ENCODE results near the gene SLC32A1. TPM values are rescaled to one million over a fixed set of nuclear protein-coding genes. Genes with fewer than 3 reads are reported as not detected.

SLC32A1 gene
- total RNA-seq, 1 donor = not detected

DNA sequence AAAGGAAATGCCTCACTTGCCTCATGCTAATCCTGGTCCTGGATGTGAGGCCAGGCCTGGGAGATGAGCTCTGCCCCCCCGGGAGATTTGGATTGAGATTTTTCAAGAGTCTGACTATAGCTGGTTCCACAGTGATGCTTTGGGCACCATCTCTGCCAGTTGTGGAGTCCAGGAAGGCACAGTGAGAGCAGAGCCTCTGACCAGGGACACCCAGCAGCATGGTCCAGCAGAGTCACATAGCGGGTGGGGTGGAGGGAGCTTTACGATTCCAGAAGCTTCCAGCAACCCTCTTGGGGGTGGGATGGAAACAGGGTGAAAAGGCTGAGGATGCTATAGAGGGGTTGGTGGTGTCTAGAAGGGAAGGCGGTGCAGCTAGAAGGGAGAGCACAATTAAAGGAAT, 8.7 kb downstream of the SLC32A1 start:
- H3K4me3 ChIP-seq (ENCODE audit: low read depth, low read length) = no peak overlapping the region
- DNase-seq (ENCODE audit: low read depth) = no peak
- TF ChIP-seq CTCF (IDR thresholded peaks at IDR 0.05; ENCODE audit: insufficient read depth, low read depth, low read length) = no peak

DNA sequence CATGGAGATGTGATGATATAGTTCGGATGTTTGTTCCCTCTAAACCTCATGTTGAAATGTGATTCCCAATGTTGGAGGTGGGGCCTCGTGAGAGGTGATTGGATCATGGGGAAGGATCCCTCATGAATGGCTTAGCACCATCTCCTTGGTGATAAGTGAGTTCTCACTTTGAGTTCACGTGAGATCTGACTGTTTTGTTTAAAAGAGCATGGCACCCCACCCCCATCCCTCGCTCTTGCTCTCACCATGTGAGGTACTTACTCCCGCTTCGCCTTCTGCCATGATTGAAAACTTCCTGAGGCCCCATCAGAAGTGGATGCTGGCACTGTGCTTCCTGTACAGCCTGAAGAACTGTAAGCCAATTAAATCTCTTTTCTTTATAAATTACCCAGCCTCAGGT, 10.9 kb downstream of the SLC32A1 start:
- DNase-seq (ENCODE audit: low read depth) = no peak
- H3K4me3 ChIP-seq (ENCODE audit: low read depth, low read length) = no peak overlapping the region
- no peak for TF ChIP-seq CTCF (IDR thresholded peaks at IDR 0.05; ENCODE audit: insufficient read depth, low read depth, low read length)

DNA sequence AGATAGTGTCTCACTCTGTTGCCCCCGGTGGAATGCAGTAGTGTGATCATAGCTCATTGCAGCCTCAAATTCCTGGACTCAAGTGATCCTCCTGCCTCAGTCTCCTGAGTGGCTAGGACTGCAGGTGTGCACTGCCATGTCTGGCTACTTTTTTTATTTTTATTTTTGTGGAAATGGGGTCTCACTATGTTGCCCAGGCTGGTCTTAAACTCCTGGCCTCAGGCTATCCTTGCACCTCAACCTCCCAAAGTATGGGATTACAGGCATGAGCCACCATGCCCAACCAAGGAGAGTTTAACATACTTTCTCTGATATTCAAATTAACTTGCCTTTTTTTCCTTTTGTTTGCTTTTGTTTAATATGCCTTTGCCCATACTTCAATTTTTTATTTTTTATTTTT, 13.6 kb downstream of the SLC32A1 start:
- H3K4me3 ChIP-seq (ENCODE audit: low read depth, low read length) = no peak overlapping the region
- DNase-seq (ENCODE audit: low read depth) = no peak
- no peak for TF ChIP-seq CTCF (IDR thresholded peaks at IDR 0.05; ENCODE audit: insufficient read depth, low read depth, low read length)

DNA sequence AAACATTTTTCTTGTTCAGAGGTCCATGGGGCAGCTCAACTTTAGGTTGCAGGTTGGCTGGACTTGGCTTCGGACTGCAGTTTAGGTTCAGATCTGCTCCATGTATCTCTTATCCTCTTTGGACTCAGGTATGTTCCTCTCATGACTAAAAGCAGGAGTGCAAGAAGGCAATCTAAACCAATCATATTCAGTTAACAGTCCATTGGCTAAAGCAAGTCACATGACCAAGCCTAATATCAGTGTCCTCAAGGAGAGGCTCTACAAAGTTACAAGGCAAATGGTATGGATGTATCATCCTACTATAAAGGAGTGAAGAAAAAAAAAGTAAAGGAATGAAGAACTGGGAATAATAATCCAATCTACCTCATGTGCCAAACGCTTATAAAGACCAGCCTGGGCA, 21.5 kb downstream of the SLC32A1 start:
- TF ChIP-seq CTCF (IDR thresholded peaks at IDR 0.05; ENCODE audit: insufficient read depth, low read depth, low read length) = no peak
- H3K4me3 ChIP-seq (ENCODE audit: low read depth, low read length) = no peak overlapping the region
- no peak for DNase-seq (ENCODE audit: low read depth)

DNA sequence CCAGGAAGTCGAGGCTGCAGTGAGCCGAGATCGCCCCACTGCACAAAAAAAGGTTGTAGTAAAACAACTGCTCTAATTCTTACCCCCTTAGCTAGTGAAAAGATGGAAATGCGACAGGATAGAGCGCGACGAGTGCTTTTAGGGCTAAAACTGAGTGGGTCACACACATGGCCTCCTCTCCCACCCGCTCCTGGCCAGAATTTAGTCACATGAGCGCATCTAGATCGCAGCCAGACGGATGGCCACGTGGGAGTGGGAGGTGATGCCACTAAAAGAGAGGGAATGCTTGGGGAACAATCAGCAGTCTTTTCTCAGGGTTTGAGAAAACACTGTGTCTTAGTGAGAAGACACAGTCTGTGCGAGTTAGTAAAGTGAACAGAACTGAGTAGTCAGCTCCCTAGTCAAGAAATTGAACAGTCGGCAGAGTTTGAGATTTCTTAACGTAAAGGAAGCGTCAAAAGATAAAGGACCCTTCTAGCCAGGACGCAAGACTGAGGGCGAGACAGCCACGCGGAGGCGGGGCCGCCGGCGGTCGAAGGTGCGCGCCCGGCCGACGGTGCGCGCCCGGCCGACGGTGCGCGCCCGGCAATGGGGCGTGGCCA, 23.3 kb downstream of the SLC32A1 start:
- H3K4me3 ChIP-seq (ENCODE audit: low read depth, low read length) = peak overlapping the region; percentile 46
- TF ChIP-seq CTCF (IDR thresholded peaks at IDR 0.05; ENCODE audit: insufficient read depth, low read depth, low read length) = no peak
- DNase-seq (ENCODE audit: low read depth) = no peak

GRCh38 chr20:38748097-38748860, 24.0 kb downstream of the SLC32A1 start, which contains the start of gene ACTR5:
TSS of gene ACTR5 (plus strand) at chr20:38748460. CDS start at chr20:38748479, 19 bp downstream.
- TF ChIP-seq CTCF (IDR thresholded peaks at IDR 0.05; ENCODE audit: insufficient read depth, low read depth, low read length) = no peak
- peak within 1 kb of the TSS; percentile 95 for H3K4me3 ChIP-seq (ENCODE audit: low read depth, low read length)
- DNase-seq (ENCODE audit: low read depth) = peak; percentile 88

Data from fibroblast of villous mesenchyme (primary cell).